B cell (primary cell): ENCODE data around the gene OR52E5. TPM values are rescaled to one million over a fixed set of nuclear protein-coding genes. Genes with fewer than 3 reads are reported as not detected.

Experiments used
- ATAC-seq: fragments of 200-7000 bp; cut with Tn5 transposase; one replicate; pipeline ENCODE4 v1.10.0; 2021; ENCODE audit warnings: low read depth, mild to moderate bottlenecking, moderate number of reproducible peaks, moderate library complexity
- CTCF ChIA-PET: fragments of 350-600 bp; sonication (Branson Sonifier 250); formaldehyde crosslinking; loops from one replicate; lab custom pipeline; 2021; ENCODE audit warnings: antibody characterized with exemption, inconsistent platforms; lab: Charles Lee
- POLR2A ChIA-PET: fragments of 350-600 bp; sonication (Branson Sonifier 250); formaldehyde crosslinking; loops from one replicate; lab custom pipeline; 2021; ENCODE audit warnings: antibody characterized with exemption; lab: Charles Lee
- DNase-seq: peaks from one replicate; pipeline ENCODE4 v3.0.0; 2013
- H2AFZ ChIP-seq: 2 replicates; pipeline ENCODE4 v1.6.1; 2012; ENCODE audit warnings: mild to moderate bottlenecking, low read depth, low read length; ENCODE audit not compliant: insufficient read depth, poor library complexity, severe bottlenecking
- H3K27ac ChIP-seq, 2 donors: 1 replicate in 1 of 2; 2 replicates in 1 of 2; pipeline ENCODE4 v1.5.1; 2012 to 2013; ENCODE audit warnings: low read length in 2 of 2, mild to moderate bottlenecking in 2 of 2, moderate library complexity in 1 of 2
- H3K27me3 ChIP-seq, 4 experiments: fragments of 200-600 bp in 1 of 4; sonication (generic) in 1 of 4; replicated peaks in 1 of 4; 1 replicate in 2 of 4; 2 replicates in 2 of 4; pipeline versions ENCODE4 v1.6.1 to v1.7.0; 2013 to 2016; ENCODE audit warnings: low read length in 3 of 4, mild to moderate bottlenecking in 2 of 4, mixed read lengths in 1 of 4, moderate library complexity in 1 of 4; ENCODE audit not compliant: insufficient read depth in 4 of 4, control insufficient read depth in 3 of 4; ENCODE audit errors: control extremely low read depth in 1 of 4
- H3K36me3 ChIP-seq, 2 experiments: replicated peaks in 1 of 2; 1 replicate in 1 of 2; 2 replicates in 1 of 2; pipeline versions ENCODE4 v1.6.1 to v1.7.1; 2013; ENCODE audit warnings: low read length in 1 of 2; ENCODE audit not compliant: insufficient read depth in 2 of 2, control insufficient read depth in 1 of 2; ENCODE audit errors: control extremely low read depth in 1 of 2, extremely low read depth in 1 of 2
- H3K4me1 ChIP-seq, 2 donors: fragments of 200-600 bp in 1 of 2; sonication (generic) in 1 of 2; 1 replicate in 1 of 2; 2 replicates in 1 of 2; pipeline versions ENCODE4 v1.5.1 to v1.6.1; 2013 to 2017; ENCODE audit warnings: low read length in 2 of 2; ENCODE audit not compliant: control insufficient read depth in 2 of 2, insufficient read depth in 2 of 2
- H3K4me2 ChIP-seq: replicated peaks from 2 replicates; pipeline ENCODE3; 2012; ENCODE audit warnings: mild to moderate bottlenecking, low read depth, low read length; ENCODE audit not compliant: poor library complexity, severe bottlenecking
- H3K4me3 ChIP-seq, 5 experiments: fragments of 200-600 bp in 1 of 5; sonication (generic) in 1 of 5; 1 replicate in 3 of 5; 2 replicates in 2 of 5; pipeline versions ENCODE4 v1.5.1 to v1.7.0; 2011 to 2016; ENCODE audit warnings: low read length in 4 of 5, mild to moderate bottlenecking in 4 of 5, low read depth in 2 of 5, control low read depth in 1 of 5, moderate library complexity in 1 of 5; ENCODE audit not compliant: insufficient read depth in 1 of 5; ENCODE audit errors: control extremely low read depth in 1 of 5, extremely low read depth in 1 of 5
- H3K79me2 ChIP-seq: fragments of 200-600 bp; sonication (generic); one replicate; pipeline ENCODE4 v1.6.0; 2016; ENCODE audit warnings: low read length; ENCODE audit not compliant: control insufficient read depth, insufficient read depth
- H3K9ac ChIP-seq: fragments of 200-600 bp; sonication (generic); 2 replicates; pipeline ENCODE4 v1.6.1; 2017; ENCODE audit warnings: mild to moderate bottlenecking, low read length, moderate library complexity
- H3K9me3 ChIP-seq, 3 donors: one replicate each; pipeline versions ENCODE4 v1.6.1 to v1.7.1; 2013; ENCODE audit warnings: low read length in 2 of 3; ENCODE audit not compliant: control insufficient read depth in 2 of 3, insufficient read depth in 1 of 3; ENCODE audit errors: control extremely low read depth in 1 of 3
- H4K20me1 ChIP-seq: 2 replicates; pipeline ENCODE4 v1.6.0; 2012; ENCODE audit warnings: mild to moderate bottlenecking, low read length; ENCODE audit not compliant: insufficient read depth, control insufficient read depth, poor library complexity, severe bottlenecking
- H3K27ac Mint-ChIP-seq: one replicate; pipeline ENCODE4 v1.8.0; 2021; ENCODE audit warnings: mixed read lengths
- H3K27me3 Mint-ChIP-seq: one replicate; pipeline ENCODE4 v1.8.0; 2021; ENCODE audit warnings: mixed read lengths
- H3K4me1 Mint-ChIP-seq: one replicate; pipeline ENCODE4 v1.8.0; 2021; ENCODE audit warnings: mixed read lengths
- H3K4me3 Mint-ChIP-seq: one replicate; pipeline ENCODE4 v1.8.0; 2021; ENCODE audit warnings: mixed read lengths
- H3K9me3 Mint-ChIP-seq: one replicate; pipeline ENCODE4 v1.8.0; 2022; ENCODE audit warnings: mixed read lengths; ENCODE audit not compliant: insufficient read depth
- EZH2 ChIP-seq: IDR thresholded peaks from 2 replicates; pipeline ENCODE4 v1.6.1; 2012; ENCODE audit warnings: borderline replicate concordance, low read depth, mild to moderate bottlenecking, moderate library complexity, low read length; ENCODE audit not compliant: insufficient read depth, poor library complexity, severe bottlenecking
- WGBS: methylation state at CpG from one replicate; pipeline ENCODE4 v1.1.5; 2013; ENCODE audit warnings: missing lambda C conversion rate; ENCODE audit not compliant: insufficient coverage; 5-methylcytosine and 5-hydroxymethylcytosine counted together
- intact Hi-C: fragments of 100-400 bp; cut with micrococcal nuclease; formaldehyde crosslinking; loops from one replicate; pipeline ENCODE4 v1.10.0; 2022
- polyA plus RNA-seq: library from polyadenylated mRNA; depleted of rRNA; stranded (reverse); fragments of >200 nt; gene quantifications from 2 replicates; pipeline ENCODE4 v1.2.3, GENCODE V29; 2012
- total RNA-seq, 2 donors: library from RNA; stranded (reverse); fragments of 120-200 nt in 1 of 2; gene quantifications; 1 replicate in 1 of 2; 2 replicates in 1 of 2; pipeline versions ENCODE4 v1.2.3 to v1.2.4, GENCODE V29; 2013 to 2022
- TF ChIP-seq, protein P1 (sequence below): fragments of 200-600 bp; IDR thresholded peaks from one replicate; pipeline ENCODE4 v1.8.0; 2022; ENCODE audit warnings: antibody characterized with exemption, mild to moderate bottlenecking

OR52E5 gene
- total and polyA plus RNA-seq, 2 donors (not counting 1 experiment from before 2014, with no cell fraction given) = not detected

DNA sequence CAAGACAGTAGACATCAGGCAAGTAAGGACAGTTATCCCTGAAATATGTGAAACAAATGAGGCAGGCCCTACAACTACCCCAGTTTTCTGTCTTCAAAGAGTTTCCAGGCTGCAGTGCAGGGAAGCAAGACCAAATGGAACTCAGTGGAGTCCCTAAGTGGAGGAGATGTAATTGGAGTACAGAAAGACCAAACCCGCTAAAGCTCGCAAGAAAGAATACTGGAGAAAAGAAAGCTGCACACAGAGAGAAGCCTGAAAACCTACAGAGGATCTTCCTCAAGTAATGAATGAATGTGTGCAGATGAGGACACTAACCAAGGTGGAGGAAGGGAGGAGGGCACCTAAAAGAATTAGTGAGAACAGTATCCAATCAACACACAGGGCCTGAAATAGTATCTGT is 47.7 kb downstream of the OR52E5 start:
- TF ChIP-seq, protein P1, sequence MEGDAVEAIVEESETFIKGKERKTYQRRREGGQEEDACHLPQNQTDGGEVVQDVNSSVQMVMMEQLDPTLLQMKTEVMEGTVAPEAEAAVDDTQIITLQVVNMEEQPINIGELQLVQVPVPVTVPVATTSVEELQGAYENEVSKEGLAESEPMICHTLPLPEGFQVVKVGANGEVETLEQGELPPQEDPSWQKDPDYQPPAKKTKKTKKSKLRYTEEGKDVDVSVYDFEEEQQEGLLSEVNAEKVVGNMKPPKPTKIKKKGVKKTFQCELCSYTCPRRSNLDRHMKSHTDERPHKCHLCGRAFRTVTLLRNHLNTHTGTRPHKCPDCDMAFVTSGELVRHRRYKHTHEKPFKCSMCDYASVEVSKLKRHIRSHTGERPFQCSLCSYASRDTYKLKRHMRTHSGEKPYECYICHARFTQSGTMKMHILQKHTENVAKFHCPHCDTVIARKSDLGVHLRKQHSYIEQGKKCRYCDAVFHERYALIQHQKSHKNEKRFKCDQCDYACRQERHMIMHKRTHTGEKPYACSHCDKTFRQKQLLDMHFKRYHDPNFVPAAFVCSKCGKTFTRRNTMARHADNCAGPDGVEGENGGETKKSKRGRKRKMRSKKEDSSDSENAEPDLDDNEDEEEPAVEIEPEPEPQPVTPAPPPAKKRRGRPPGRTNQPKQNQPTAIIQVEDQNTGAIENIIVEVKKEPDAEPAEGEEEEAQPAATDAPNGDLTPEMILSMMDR = no peak
- no peak for TF ChIP-seq EZH2
- Histone ChIP-seq H3K27ac (no peak overlapping the region), H3K9me3 (peaks cover 0 to 10% (median 0%) of the 10 kb centered on the region in 3 donors), H3K9ac (no peak overlapping the region), H3K27me3 (peaks cover 0 to 3% (median 0%) of the 10 kb centered on the region in 4 experiments), H3K36me3 (no peaks in the 10 kb centered on the region), H3K79me2 (no peaks in the 10 kb centered on the region), H4K20me1 (no peaks in the 10 kb centered on the region), H2AFZ (no peak overlapping the region), H3K4me1 (no peaks in the 10 kb centered on the region), H3K4me3 (no peak overlapping the region), H3K4me2 (no peak overlapping the region)
- intact Hi-C loops = no loop called here
- Mint-ChIP-seq H3K9me3 (no peaks in the 10 kb centered on the region), H3K27me3 (no peaks in the 10 kb centered on the region), H3K4me1 (no peaks in the 10 kb centered on the region), H3K27ac (no peak overlapping the region), H3K4me3 (no peak overlapping the region)
- CTCF ChIA-PET = no interaction called here
- DNase-seq = no peak
- no peak for ATAC-seq
- POLR2A ChIA-PET = no interaction called here
- 100% methylated on average over 2 of the region's 2 CpGs for WGBS

DNA sequence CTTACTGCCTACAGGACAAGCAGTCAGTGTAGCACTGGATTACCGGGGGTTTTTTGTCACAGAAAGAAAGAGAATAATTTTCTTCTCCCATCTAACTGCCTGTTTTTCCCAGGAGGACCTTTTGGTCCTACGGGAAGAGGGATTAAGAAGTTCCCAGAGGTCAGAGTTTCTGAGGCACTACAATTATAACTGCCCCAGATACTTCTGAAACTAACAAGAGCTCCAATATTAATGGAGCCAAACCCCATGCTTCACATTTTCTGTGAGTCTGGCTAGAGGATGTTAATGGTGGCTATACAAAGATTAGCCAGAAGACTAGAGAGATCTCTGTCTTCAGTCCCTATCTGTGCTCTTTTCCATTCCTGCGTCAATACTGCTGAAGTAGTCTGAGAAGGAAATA is 48.9 kb downstream of the OR52E5 start, which contains the start of gene OR56A3:
Gene OR56A3, plus strand, starts transcription at position 301 of the 400 bp plus-strand sequence. CDS start 5,096 bp downstream, outside the sequence.
- H3K27me3 ChIP-seq = peaks cover 0 to 3% (median 0%) of the 10 kb centered on the region in 4 experiments
- H3K9me3 Mint-ChIP-seq = no peaks in the 10 kb centered on the region
- no peak within 1 kb of the TSS for H3K27ac Mint-ChIP-seq
- H3K27ac ChIP-seq = no peak within 1 kb of the TSS
- ATAC-seq (no peak), DNase-seq (no peak)
- H3K4me1 Mint-ChIP-seq = no peaks in the 10 kb centered on the region
- intact Hi-C loops = no loop called here
- H3K9ac ChIP-seq = no peak within 1 kb of the TSS
- no peak within 1 kb of the TSS for H3K4me3 Mint-ChIP-seq
- H3K9me3 ChIP-seq = peaks cover 0 to 9% (median 0%) of the 10 kb centered on the region in 3 donors
- ChIA-PET POLR2A (no interaction called here), CTCF (no interaction called here)
- no peaks in the 10 kb centered on the region for H3K4me1 ChIP-seq
- no peaks in the 10 kb centered on the region for H3K36me3 ChIP-seq
- H3K4me3 ChIP-seq = no peak within 1 kb of the TSS
- H4K20me1 ChIP-seq = no peaks in the 10 kb centered on the region
- H3K27me3 Mint-ChIP-seq = no peaks in the 10 kb centered on the region
- H2AFZ ChIP-seq = no peak within 1 kb of the TSS
- TF ChIP-seq EZH2 = no peak
- TF ChIP-seq, protein P1 = no peak
- H3K79me2 ChIP-seq = no peaks in the 10 kb centered on the region
- no CpG with 5 or more reads among the region's 3 CpGs for WGBS
- no peak within 1 kb of the TSS for H3K4me2 ChIP-seq

Other genes with a start within 250 kb of the OR52E5 start
- gene TRIM5, start 208.1 kb upstream of the OR52E5 start, total RNA-seq = 35.2 and 39.5 TPM in 2 replicates
- 10.1 and 10.4 TPM in 2 replicates for gene TRIM5, start 208.1 kb upstream of the OR52E5 start, polyA plus RNA-seq
- 370 and 388 TPM in 2 replicates for gene TRIM22, start 203.4 kb upstream of the OR52E5 start, total RNA-seq
- 255 and 367 TPM in 2 replicates for gene TRIM22, start 203.4 kb upstream of the OR52E5 start, polyA plus RNA-seq
- 1.2 and 1.4 TPM in 2 replicates for gene OR56B1, start 156.8 kb upstream of the OR52E5 start, total RNA-seq
- 0.36 and 0.61 TPM in 2 replicates for gene OR56B1, start 156.8 kb upstream of the OR52E5 start, polyA plus RNA-seq
- gene OR52N4, start 139.0 kb upstream of the OR52E5 start, total RNA-seq = 2.1 TPM in 2 replicates
- gene OR52N4, start 139.0 kb upstream of the OR52E5 start, polyA plus RNA-seq = 10.3 and 12.2 TPM in 2 replicates
- not detected in 2 replicates for gene OR52N5, start 109.9 kb upstream of the OR52E5 start, total RNA-seq
- gene OR52N5, start 109.9 kb upstream of the OR52E5 start, polyA plus RNA-seq = not detected in 2 replicates
- gene OR52N1, start 101.9 kb upstream of the OR52E5 start, total RNA-seq = not detected in 2 replicates
- gene OR52N1, start 101.9 kb upstream of the OR52E5 start, polyA plus RNA-seq = not detected in 2 replicates
- not detected in 2 replicates for gene OR52N2, start 84.3 kb upstream of the OR52E5 start, total RNA-seq
- 1.00 TPM in 1 of 2 replicates, not detected in the other for gene OR52N2, start 84.3 kb upstream of the OR52E5 start, polyA plus RNA-seq
- gene OR52E6, start 51.3 kb upstream of the OR52E5 start, total RNA-seq = not detected in 2 replicates
- not detected in 2 replicates for gene OR52E6, start 51.3 kb upstream of the OR52E5 start, polyA plus RNA-seq
- not detected in 2 replicates for gene OR52E8, start 35.5 kb upstream of the OR52E5 start, total RNA-seq
- gene OR52E8, start 35.5 kb upstream of the OR52E5 start, polyA plus RNA-seq = not detected in 2 replicates
- not detected in 2 replicates for gene OR52E4, start 12.6 kb upstream of the OR52E5 start, total RNA-seq
- gene OR52E4, start 12.6 kb upstream of the OR52E5 start, polyA plus RNA-seq = not detected in 2 replicates
- gene OR56A3, start 49.0 kb downstream of the OR52E5 start, total RNA-seq = not detected in 2 replicates
- not detected in 2 replicates for gene OR56A3, start 49.0 kb downstream of the OR52E5 start, polyA plus RNA-seq
- gene OR56A5, start 75.3 kb downstream of the OR52E5 start, total RNA-seq = not detected in 2 replicates
- gene OR56A5, start 75.3 kb downstream of the OR52E5 start, polyA plus RNA-seq = not detected in 2 replicates
- not detected in 2 replicates for gene OR52L1, start 93.8 kb downstream of the OR52E5 start, total RNA-seq
- not detected in 2 replicates for gene OR52L1, start 93.8 kb downstream of the OR52E5 start, polyA plus RNA-seq
- gene OR56A4, start 113.7 kb downstream of the OR52E5 start, total RNA-seq = 0.07 and 0.17 TPM in 2 replicates
- not detected in 2 replicates for gene OR56A4, start 113.7 kb downstream of the OR52E5 start, polyA plus RNA-seq
- not detected in 2 replicates for gene OR56A1, start 137.6 kb downstream of the OR52E5 start, total RNA-seq
- not detected in 2 replicates for gene OR56A1, start 137.6 kb downstream of the OR52E5 start, polyA plus RNA-seq
- gene OR56B4, start 214.5 kb downstream of the OR52E5 start, total RNA-seq = not detected in 2 replicates
- gene OR56B4, start 214.5 kb downstream of the OR52E5 start, polyA plus RNA-seq = not detected in 2 replicates